Osteocyte (in vitro differentiated cells): ENCODE data around the gene AMPD3. TPM values are rescaled to one million over a fixed set of nuclear protein-coding genes. Genes with fewer than 3 reads are reported as not detected.
A peak's percentile ranks its signal among the peaks of the same experiment; 100 is the strongest.

ENCODE experiments used
- DNase-seq: peaks from one replicate; pipeline ENCODE4 v3.0.0; 2021; ENCODE audit warnings: mixed read lengths; ENCODE audit not compliant: unreplicated experiment; ENCODE audit errors: extremely low spot score
- H3K27ac Mint-ChIP-seq: one replicate; pipeline ENCODE4 v1.8.0; 2021; ENCODE audit warnings: mild to moderate bottlenecking, mixed read lengths; ENCODE audit not compliant: unreplicated experiment
- H3K27me3 Mint-ChIP-seq: one replicate; pipeline ENCODE4 v1.8.0; 2021; ENCODE audit warnings: mixed read lengths; ENCODE audit not compliant: unreplicated experiment
- H3K36me3 Mint-ChIP-seq: one replicate; pipeline ENCODE4 v1.8.0; 2021; ENCODE audit warnings: mixed read lengths; ENCODE audit not compliant: unreplicated experiment
- H3K4me1 Mint-ChIP-seq: one replicate; pipeline ENCODE4 v1.8.0; 2021; ENCODE audit warnings: mixed read lengths; ENCODE audit not compliant: unreplicated experiment
- H3K4me3 Mint-ChIP-seq: one replicate; pipeline ENCODE4 v1.8.0; 2021; ENCODE audit warnings: mild to moderate bottlenecking, moderate library complexity, mixed read lengths; ENCODE audit not compliant: unreplicated experiment
- H3K9me3 Mint-ChIP-seq: one replicate; pipeline ENCODE4 v1.8.0; 2021; ENCODE audit warnings: mixed read lengths; ENCODE audit not compliant: unreplicated experiment
- CTCF ChIP-seq: fragments of 200-600 bp; sonication (generic); IDR thresholded peaks from 2 replicates; pipeline ENCODE4 v1.5.0; 2021; ENCODE audit warnings: antibody characterized with exemption, mild to moderate bottlenecking, moderate library complexity
- long read RNA-seq: library from polyadenylated mRNA; unstranded; transcript quantifications from one replicate; pipeline ENCODE4 v2.0.0, GENCODE V29; 2021
- total RNA-seq: library from RNA; stranded (reverse); gene quantifications from 2 replicates; pipeline ENCODE4 v1.2.1, GENCODE V29; 2021

Gene AMPD3
- total RNA-seq: 5.3 and 6.2 TPM in 2 replicates
- long read RNA-seq, partial matches to known transcripts: 1 of 4 reads
- long read RNA-seq, other reads (novel, unspliced or antisense): 3 of 4 reads

GRCh38 chr11:10454878-10455631 is at the start of gene AMPD3:
AMPD3 (plus strand) TSS chr11:10455264; CDS start chr11:10461520, 6,256 bp downstream.
- Mint-ChIP-seq H3K36me3 (no peaks in the 10 kb centered on the region), H3K27me3 (no peaks in the 10 kb centered on the region), H3K9me3 (no peaks in the 10 kb centered on the region), H3K4me3 (peak within 1 kb of the TSS; percentile 29), H3K27ac (peak within 1 kb of the TSS; percentile 71), H3K4me1 (peaks cover 30% of the 10 kb centered on the region)
- no peak for DNase-seq
- TF ChIP-seq CTCF: no peak

GRCh38 chr11:10405865-10406592 is 49.0 kb upstream of the AMPD3 start:
- H3K4me1 Mint-ChIP-seq: peaks cover 46% of the 10 kb centered on the region
- TF ChIP-seq CTCF: peak; percentile 86
- H3K4me3 Mint-ChIP-seq: no peak overlapping the region
- no peak overlapping the region for H3K27ac Mint-ChIP-seq
- no peaks in the 10 kb centered on the region for H3K27me3 Mint-ChIP-seq
- H3K9me3 Mint-ChIP-seq: no peaks in the 10 kb centered on the region
- no peaks in the 10 kb centered on the region for H3K36me3 Mint-ChIP-seq
- peak; percentile 42 for DNase-seq

- no peak for TF ChIP-seq CTCF
- H3K4me3 Mint-ChIP-seq: no peak overlapping the region
- H3K9me3 Mint-ChIP-seq: no peaks in the 10 kb centered on the region
- DNase-seq: no peak
- no peaks in the 10 kb centered on the region for H3K36me3 Mint-ChIP-seq
- peak overlapping the region; percentile 75 for H3K27ac Mint-ChIP-seq
- H3K4me1 Mint-ChIP-seq: peaks cover 40% of the 10 kb centered on the region
- no peaks in the 10 kb centered on the region for H3K27me3 Mint-ChIP-seq
Measured at GRCh38 chr11:10407055-10407454, 48.0 kb upstream of the AMPD3 start.

GRCh38 chr11:10407749-10408685 is 47.0 kb upstream of the AMPD3 start:
- no peaks in the 10 kb centered on the region for H3K9me3 Mint-ChIP-seq
- DNase-seq: peak; percentile 70
- H3K27me3 Mint-ChIP-seq: no peaks in the 10 kb centered on the region
- no peak for TF ChIP-seq CTCF
- H3K4me3 Mint-ChIP-seq: no peak overlapping the region
- H3K4me1 Mint-ChIP-seq: peaks cover 40% of the 10 kb centered on the region
- H3K36me3 Mint-ChIP-seq: no peaks in the 10 kb centered on the region
- H3K27ac Mint-ChIP-seq: peak overlapping the region; percentile 41
